ENCODE measurements around the gene USH1C.

GRCh38 chr11:17547051-17547577 is 2.9 kb upstream of the USH1C start, which contains the start of gene OTOG:
- TF ChIP-seq CTCF (IDR thresholded peaks at IDR 0.05) (no peak), POLR2A (IDR thresholded peaks at IDR 0.05) (no peak)

Data from prostate gland (tissue), 2 donors.